ENCODE results near the gene POU2AF3.

DNA sequence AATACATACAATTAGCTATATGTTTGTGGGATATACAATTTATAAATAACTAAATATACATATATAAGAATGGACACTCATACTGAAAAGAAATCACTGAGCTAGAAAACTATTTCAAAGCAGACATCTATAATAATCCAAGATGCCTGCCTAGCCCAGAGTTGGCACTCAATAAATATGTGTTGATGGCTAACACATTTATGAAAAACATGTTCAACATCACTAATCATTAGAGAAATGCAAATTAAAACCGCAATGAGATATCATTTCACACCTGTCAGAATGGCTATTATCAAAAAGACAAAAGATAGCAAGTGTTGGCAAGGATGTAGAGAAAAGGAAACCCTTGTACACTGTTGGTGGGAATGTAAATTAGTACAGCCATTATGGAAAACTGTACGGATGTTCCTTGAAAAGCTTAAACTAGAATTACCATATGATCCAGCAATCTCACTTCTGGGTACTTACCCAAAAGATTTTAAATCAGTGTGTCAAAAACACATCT is 50.9 kb downstream of the POU2AF3 start:
- TF ChIP-seq CTCF (conservative IDR thresholded peaks at IDR 0.05): no peak
- TF ChIP-seq EZH2 (IDR thresholded peaks at IDR 0.05; ENCODE audit: low read depth): no peak
